Gastroesophageal sphincter (tissue), 4 donors: ENCODE measurements around the gene INHBA. TPM values are rescaled to one million over a fixed set of nuclear protein-coding genes. Genes with fewer than 3 reads are reported as not detected.

ENCODE experiments used
- ATAC-seq: fragments of 150-250 bp; one replicate; pipeline ENCODE4 v1.9.1; 2016; ENCODE audit warnings: mild to moderate bottlenecking, moderate library complexity
- H3K27ac ChIP-seq, 4 donors: fragments of 200-600 bp; sonication (generic) in 3 of 4; 1 replicate in 3 of 4; 2 replicates in 1 of 4; pipeline ENCODE4 v1.5.1; 2016 to 2019
- H3K27me3 ChIP-seq: fragments of 200-600 bp; sonication (generic); one replicate; pipeline ENCODE4 v1.5.1; 2019
- H3K36me3 ChIP-seq, 2 donors: fragments of 200-600 bp; sonication (generic); one replicate each; pipeline ENCODE4 v1.5.1; 2019; ENCODE audit warnings: control low read depth in 1 of 2
- H3K4me1 ChIP-seq, 3 donors: fragments of 200-600 bp; sonication (generic); 1 replicate in 2 of 3; 2 replicates in 1 of 3; pipeline ENCODE4 v1.5.1; 2016 to 2019; ENCODE audit warnings: control low read depth in 2 of 3
- H3K4me3 ChIP-seq, 2 donors: fragments of 200-600 bp; sonication (generic); one replicate each; pipeline ENCODE4 v1.5.1; 2019; ENCODE audit warnings: mild to moderate bottlenecking in 1 of 2, moderate library complexity in 1 of 2
- H3K9me3 ChIP-seq, 3 donors: fragments of 200-600 bp; sonication (generic); one replicate each; pipeline ENCODE4 v1.5.1; 2017 to 2019; ENCODE audit warnings: control low read depth in 2 of 3
- EP300 ChIP-seq: sonication (generic); formaldehyde crosslinking; IDR thresholded peaks from one replicate; pipeline ENCODE4 v1.6.1; 2017; ENCODE audit warnings: antibody characterized with exemption, mild to moderate bottlenecking
- POLR2A ChIP-seq, 2 donors: fragments of 450-650 bp; IDR thresholded peaks; one replicate each; pipeline ENCODE4 v1.6.1; 2017; ENCODE audit warnings: antibody characterized with exemption in 2 of 2, mild to moderate bottlenecking in 2 of 2, moderate library complexity in 1 of 2
- POLR2AphosphoS5 ChIP-seq: sonication (generic); formaldehyde crosslinking; IDR thresholded peaks from one replicate; pipeline ENCODE4 v1.6.1; 2017; ENCODE audit warnings: antibody characterized with exemption
- WGBS, 2 donors: methylation state at CpG; one replicate each; pipeline ENCODE4 v1.1.5; 2018; ENCODE audit warnings: low coverage in 1 of 2; 5-methylcytosine and 5-hydroxymethylcytosine counted together
- total RNA-seq, 4 donors: library from RNA; depleted of rRNA; stranded (reverse); fragments of >200 nt; gene quantifications; one replicate each; pipeline ENCODE4 v1.1.0, GENCODE V29; 2016
- TF ChIP-seq, protein P1 (sequence below), 4 experiments: fragments of 200-600 bp in 2 of 4; fragments of 450-650 bp in 2 of 4; sonication (generic) in 1 of 4; IDR thresholded peaks; one replicate each; pipeline ENCODE4 v1.5.1; 2017 to 2019; ENCODE audit warnings: antibody characterized with exemption in 4 of 4, mild to moderate bottlenecking in 2 of 4, moderate library complexity in 2 of 4

Gene INHBA
- total RNA-seq, 4 donors from 2014 or later = 16.7 to 49.2 (median 44.5) TPM

- no peak overlapping the region for H3K4me3 ChIP-seq
- H3K9me3 ChIP-seq = peaks cover 0 to 18% (median 0%) of the 10 kb centered on the region in 3 donors
- ATAC-seq = no peak
- TF ChIP-seq POLR2A (IDR thresholded peaks at IDR 0.05) (no peak), EP300 (no peak), POLR2AphosphoS5 (no peak)
- TF ChIP-seq, protein P1, sequence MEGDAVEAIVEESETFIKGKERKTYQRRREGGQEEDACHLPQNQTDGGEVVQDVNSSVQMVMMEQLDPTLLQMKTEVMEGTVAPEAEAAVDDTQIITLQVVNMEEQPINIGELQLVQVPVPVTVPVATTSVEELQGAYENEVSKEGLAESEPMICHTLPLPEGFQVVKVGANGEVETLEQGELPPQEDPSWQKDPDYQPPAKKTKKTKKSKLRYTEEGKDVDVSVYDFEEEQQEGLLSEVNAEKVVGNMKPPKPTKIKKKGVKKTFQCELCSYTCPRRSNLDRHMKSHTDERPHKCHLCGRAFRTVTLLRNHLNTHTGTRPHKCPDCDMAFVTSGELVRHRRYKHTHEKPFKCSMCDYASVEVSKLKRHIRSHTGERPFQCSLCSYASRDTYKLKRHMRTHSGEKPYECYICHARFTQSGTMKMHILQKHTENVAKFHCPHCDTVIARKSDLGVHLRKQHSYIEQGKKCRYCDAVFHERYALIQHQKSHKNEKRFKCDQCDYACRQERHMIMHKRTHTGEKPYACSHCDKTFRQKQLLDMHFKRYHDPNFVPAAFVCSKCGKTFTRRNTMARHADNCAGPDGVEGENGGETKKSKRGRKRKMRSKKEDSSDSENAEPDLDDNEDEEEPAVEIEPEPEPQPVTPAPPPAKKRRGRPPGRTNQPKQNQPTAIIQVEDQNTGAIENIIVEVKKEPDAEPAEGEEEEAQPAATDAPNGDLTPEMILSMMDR (IDR thresholded peaks at IDR 0.05) = no peak
- H3K36me3 ChIP-seq = no peaks in the 10 kb centered on the region
- H3K27me3 ChIP-seq = no peaks in the 10 kb centered on the region
- H3K4me1 ChIP-seq = no peaks in the 10 kb centered on the region
- H3K27ac ChIP-seq = no peak overlapping the region
These were observed 42.6 kb upstream of the INHBA start for GRCh38 chr7:41745451-41745850.

- 62 to 80% methylated on average over 4 of the region's 4 CpGs for WGBS, 2 donors
- ATAC-seq = no peak
These were observed 41.3 kb upstream of the INHBA start for GRCh38 chr7:41744161-41744560.

DNA sequence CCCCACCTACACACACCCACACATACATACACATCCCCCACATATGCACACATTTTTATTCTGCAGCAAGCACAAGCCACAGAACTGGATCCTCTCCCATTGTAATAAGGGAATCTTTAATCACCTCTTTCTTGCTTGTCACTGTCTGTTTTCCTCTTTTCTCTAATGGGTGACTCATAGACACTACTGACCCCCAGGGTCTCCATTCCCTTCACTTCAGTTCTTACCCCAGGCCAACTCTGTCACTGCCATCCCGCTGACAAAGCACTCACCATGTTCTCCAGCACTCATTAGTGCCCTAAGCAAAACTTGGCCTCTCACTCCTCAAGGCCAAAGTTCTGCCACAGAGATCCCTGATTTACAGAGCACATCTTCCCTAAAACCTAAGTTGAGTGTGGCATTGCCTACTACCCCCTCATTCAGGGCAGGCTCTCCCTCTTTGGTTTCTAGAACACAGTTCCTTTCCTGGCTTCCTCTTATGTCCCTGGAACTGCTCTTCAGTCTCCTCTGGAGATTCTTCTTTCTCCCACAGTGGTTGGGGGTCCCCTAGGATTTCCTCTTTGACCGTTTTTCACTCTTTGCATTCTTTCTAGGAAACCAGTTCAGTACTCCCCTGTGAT lies 39.6 kb upstream of the INHBA start:
- 59 to 88% methylated on average over 1 to 2 of the region's 2 CpGs for WGBS, 2 donors

More at GRCh38 chr7:41744161-41744560, 41.3 kb upstream of the INHBA start:
- Histone ChIP-seq H3K27me3 (no peaks in the 10 kb centered on the region), H3K4me3 (no peak overlapping the region), H3K4me1 (no peaks in the 10 kb centered on the region), H3K9me3 (peaks cover 0 to 18% (median 0%) of the 10 kb centered on the region in 3 donors), H3K36me3 (no peaks in the 10 kb centered on the region), H3K27ac (no peak overlapping the region)
- TF ChIP-seq, protein P1 (IDR thresholded peaks at IDR 0.05) = no peak
- TF ChIP-seq EP300 = no peak
- no peak for TF ChIP-seq POLR2A (IDR thresholded peaks at IDR 0.05)
- no peak for TF ChIP-seq POLR2AphosphoS5

GRCh38 chr7:41738806-41739205 lies 35.9 kb upstream of the INHBA start:
- Histone ChIP-seq H3K9me3 (peaks cover 0 to 18% (median 0%) of the 10 kb centered on the region in 3 donors), H3K4me1 (no peaks in the 10 kb centered on the region), H3K27ac (no peak overlapping the region), H3K27me3 (no peaks in the 10 kb centered on the region), H3K36me3 (no peaks in the 10 kb centered on the region), H3K4me3 (no peak overlapping the region)
- 64 to 100% methylated on average over 1 to 3 of the region's 3 CpGs for WGBS, 2 donors
- ATAC-seq = no peak
- TF ChIP-seq POLR2A (IDR thresholded peaks at IDR 0.05) = no peak
- TF ChIP-seq, protein P1 (IDR thresholded peaks at IDR 0.05) = no peak
- TF ChIP-seq EP300 = no peak
- TF ChIP-seq POLR2AphosphoS5 = no peak

More for the DNA sequence above, 39.6 kb upstream of the INHBA start:
- Histone ChIP-seq H3K27me3 (no peaks in the 10 kb centered on the region), H3K4me3 (no peak overlapping the region), H3K9me3 (peaks cover 0 to 18% (median 0%) of the 10 kb centered on the region in 3 donors), H3K4me1 (no peaks in the 10 kb centered on the region), H3K36me3 (no peaks in the 10 kb centered on the region), H3K27ac (no peak overlapping the region)
- TF ChIP-seq, protein P1 (IDR thresholded peaks at IDR 0.05) = no peak
- TF ChIP-seq POLR2AphosphoS5 = no peak
- TF ChIP-seq EP300 = no peak
- TF ChIP-seq POLR2A (IDR thresholded peaks at IDR 0.05) = no peak
- ATAC-seq = no peak

- Histone ChIP-seq H3K36me3 (no peaks in the 10 kb centered on the region), H3K4me1 (no peaks in the 10 kb centered on the region), H3K27me3 (no peaks in the 10 kb centered on the region), H3K4me3 (no peak overlapping the region), H3K9me3 (peaks cover 0 to 18% (median 0%) of the 10 kb centered on the region in 3 donors), H3K27ac (no peak overlapping the region)
- WGBS, 2 donors = 73% methylated on average over 4 of the region's 4 CpGs; no CpG with 5 or more reads in 1 of the 2 donors
- no peak for ATAC-seq
- TF ChIP-seq POLR2A (IDR thresholded peaks at IDR 0.05) (no peak), EP300 (no peak), POLR2AphosphoS5 (no peak)
- TF ChIP-seq, protein P1 (IDR thresholded peaks at IDR 0.05) = no peak
These were observed 35.4 kb upstream of the INHBA start for GRCh38 chr7:41738336-41738735.
